Measurements from ENCODE around the gene LCE7A. TPM values are rescaled to one million over a fixed set of nuclear protein-coding genes. Genes with fewer than 3 reads are reported as not detected.

LCE7A gene
- total RNA-seq, 1 experiment from 2014 or later: not detected

GRCh38 chr1:152827173-152827572, 32.6 kb upstream of the LCE7A start, which contains the start of gene LCE1A:
LCE1A (plus strand) TSS chr1:152827473; CDS start chr1:152827473, 0 bp downstream.
- Histone ChIP-seq H2BK120ac (ENCODE audit: low read depth, low read length, poor library complexity, severe bottlenecking) (no peak within 1 kb of the TSS), H3K4ac (ENCODE audit: low read depth, low read length) (no peak within 1 kb of the TSS), H2BK5ac (ENCODE audit: insufficient read length, low read length) (no peak within 1 kb of the TSS), H2AFZ (ENCODE audit: low read length) (no peak within 1 kb of the TSS), H2BK15ac (ENCODE audit: low read depth, low read length) (no peak within 1 kb of the TSS), H3K23me2 (ENCODE audit: insufficient read length, low read depth, low read length, poor library complexity, severe bottlenecking) (no peaks in the 10 kb centered on the region), H3K23ac (ENCODE audit: insufficient read length, low read depth, low read length) (no peak within 1 kb of the TSS), H4K8ac (replicated peaks; ENCODE audit: insufficient read length, low read depth, low read length) (no peak within 1 kb of the TSS), H3K79me2 (ENCODE audit: insufficient read depth, low read length) (no peaks in the 10 kb centered on the region), H3T11ph (ENCODE audit: low read length) (no peak within 1 kb of the TSS), H4K20me1 (ENCODE audit: control insufficient read depth, insufficient read depth, insufficient read length) (no peaks in the 10 kb centered on the region), H2AK5ac (ENCODE audit: insufficient read length, low read length) (no peak within 1 kb of the TSS), H4K5ac (ENCODE audit: insufficient read length, low read depth, low read length) (no peak within 1 kb of the TSS), H3K9me3 (ENCODE audit: control insufficient read depth, low read depth, low read length) (peaks cover 44% of the 10 kb centered on the region), H3K18ac (ENCODE audit: insufficient read length, low read depth, low read length) (no peak within 1 kb of the TSS), H3K14ac (ENCODE audit: insufficient read depth, low read length) (no peak within 1 kb of the TSS), H3K4me1 (ENCODE audit: insufficient read depth, low read length) (no peaks in the 10 kb centered on the region), H3K27me3 (ENCODE audit: insufficient read depth, low read length) (no peaks in the 10 kb centered on the region), H3K27ac (ENCODE audit: insufficient read length, low read depth, low read length) (no peak within 1 kb of the TSS), H2BK12ac (ENCODE audit: insufficient read length, low read depth, low read length) (no peak within 1 kb of the TSS), H3K4me2 (ENCODE audit: insufficient read depth, insufficient read length, low read length) (no peak within 1 kb of the TSS), H3K79me1 (ENCODE audit: insufficient read depth, low read depth, low read length, poor library complexity, severe bottlenecking) (no peaks in the 10 kb centered on the region), H3K56ac (ENCODE audit: insufficient read length, low read depth, low read length) (no peak within 1 kb of the TSS), H4K91ac (ENCODE audit: insufficient read length, low read depth, low read length) (no peak within 1 kb of the TSS), H3K9ac (ENCODE audit: extremely low read depth, insufficient read length, low read length) (no peak within 1 kb of the TSS), H2BK20ac (ENCODE audit: low read depth, low read length, poor library complexity, severe bottlenecking) (no peak within 1 kb of the TSS)
- H3K27ac Mint-ChIP-seq: no peak within 1 kb of the TSS
- no peak for TF ChIP-seq CTCF (conservative IDR thresholded peaks at IDR 0.05)
- H3K4me1 Mint-ChIP-seq: no peaks in the 10 kb centered on the region
- peaks cover 80 to 88% of the 10 kb centered on the region in 2 experiments for H3K9me3 Mint-ChIP-seq
- no peak within 1 kb of the TSS for H3K4me3 Mint-ChIP-seq
- DNase-seq: no peak
- no peaks in the 10 kb centered on the region; the same call in none of the 2 replicates for H3K27me3 Mint-ChIP-seq (ENCODE audit: low read depth)
- WGBS (ENCODE audit: extremely low coverage, insufficient read length, low lambda C conversion rate): no CpG with 5 or more reads among the region's 2 CpGs
- H3K36me3 Mint-ChIP-seq (ENCODE audit: insufficient read depth in 1 of 3, low read depth in 3 of 3): peaks cover 0 to 21% (median 3%) of the 10 kb centered on the region in 3 experiments; a peak in 5 of 7 replicates

Data from H9 (cell line).